Ectodermal cell (in vitro differentiated cells): ENCODE results near the gene EXTL2.

Source experiments
- H3K27ac ChIP-seq: 2 replicates; pipeline ENCODE4 v1.7.0; 2013; ENCODE audit warnings: mild to moderate bottlenecking, low read depth, low read length; ENCODE audit not compliant: insufficient read depth, poor library complexity, severe bottlenecking
- H3K27me3 ChIP-seq: 2 replicates; pipeline ENCODE4 v1.7.0; 2013; ENCODE audit warnings: mild to moderate bottlenecking, low read length; ENCODE audit not compliant: insufficient read depth, control insufficient read depth, poor library complexity, severe bottlenecking
- H3K36me3 ChIP-seq: one replicate; pipeline ENCODE4 v1.7.0; 2013; ENCODE audit warnings: low read length; ENCODE audit not compliant: control insufficient read depth, insufficient read depth
- H3K4me1 ChIP-seq: one replicate; pipeline ENCODE4 v1.7.0; 2013; ENCODE audit warnings: low read length; ENCODE audit not compliant: control insufficient read depth, insufficient read depth
- H3K4me3 ChIP-seq: 2 replicates; pipeline ENCODE4 v1.7.0; 2013; ENCODE audit warnings: low read depth, low read length, control low read depth; ENCODE audit not compliant: insufficient read depth
- H3K9me3 ChIP-seq: 2 replicates; pipeline ENCODE4 v1.7.0; 2013; ENCODE audit warnings: mild to moderate bottlenecking, low read length, moderate library complexity; ENCODE audit not compliant: control insufficient read depth
- WGBS, 2 experiments: methylation state at CpG; one replicate each; pipeline ENCODE4 v1.1.7; 2013; ENCODE audit warnings: missing lambda C conversion rate in 2 of 2; 5-methylcytosine and 5-hydroxymethylcytosine counted together

Gene EXTL2

DNA sequence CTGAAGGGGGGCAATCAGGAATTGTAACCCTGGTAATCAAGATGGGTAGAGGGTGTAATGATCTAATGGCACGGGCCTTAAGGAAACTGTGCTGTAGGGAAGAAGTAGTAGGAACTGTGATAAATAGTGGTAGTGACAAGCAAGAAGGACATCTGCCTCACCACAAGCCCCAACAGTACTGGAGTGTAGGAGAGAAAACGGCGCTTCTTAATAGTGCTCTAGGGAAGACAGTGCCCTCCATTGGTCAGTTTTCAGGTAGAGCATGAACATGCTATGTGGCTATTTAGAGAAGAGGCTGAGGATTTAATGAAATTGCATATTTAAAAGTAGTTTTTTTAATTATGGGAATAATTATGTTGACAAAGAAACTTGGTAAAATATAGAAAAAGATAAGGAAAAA lies 33.5 kb upstream of the EXTL2 start:
- Histone ChIP-seq H3K9me3 (no peaks in the 10 kb centered on the region), H3K27ac (no peak overlapping the region), H3K27me3 (no peaks in the 10 kb centered on the region), H3K36me3 (peaks cover 1% of the 10 kb centered on the region), H3K4me1 (no peaks in the 10 kb centered on the region), H3K4me3 (no peak overlapping the region)
- WGBS, 2 experiments = 76 to 85% methylated on average over 3 of the region's 3 CpGs

DNA sequence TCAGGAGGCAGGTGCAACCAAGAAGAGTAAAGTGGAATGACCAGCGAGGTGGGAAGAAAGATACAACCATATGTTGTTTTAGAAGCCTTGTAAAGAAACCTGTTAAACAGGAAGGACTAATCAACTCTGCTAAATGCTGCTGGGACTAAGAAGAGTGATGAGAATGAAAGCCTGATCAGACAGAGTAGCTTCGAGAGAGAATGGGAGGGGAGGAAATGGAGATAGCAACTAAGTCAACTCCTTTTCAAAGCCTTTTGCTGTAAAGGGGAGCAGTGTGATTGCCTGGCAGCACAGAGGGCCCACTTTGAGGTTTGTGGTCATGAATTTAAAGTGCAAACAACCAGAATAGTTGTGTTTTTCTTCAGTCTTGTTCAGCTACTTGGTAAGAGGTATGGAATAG lies 32.6 kb upstream of the EXTL2 start:
- WGBS, 2 experiments = 87 to 88% methylated on average over 2 of the region's 2 CpGs
- H3K9me3 ChIP-seq = no peaks in the 10 kb centered on the region
- H3K36me3 ChIP-seq = no peaks in the 10 kb centered on the region
- no peak overlapping the region for H3K4me3 ChIP-seq
- H3K27me3 ChIP-seq = no peaks in the 10 kb centered on the region
- no peaks in the 10 kb centered on the region for H3K4me1 ChIP-seq
- no peak overlapping the region for H3K27ac ChIP-seq

DNA sequence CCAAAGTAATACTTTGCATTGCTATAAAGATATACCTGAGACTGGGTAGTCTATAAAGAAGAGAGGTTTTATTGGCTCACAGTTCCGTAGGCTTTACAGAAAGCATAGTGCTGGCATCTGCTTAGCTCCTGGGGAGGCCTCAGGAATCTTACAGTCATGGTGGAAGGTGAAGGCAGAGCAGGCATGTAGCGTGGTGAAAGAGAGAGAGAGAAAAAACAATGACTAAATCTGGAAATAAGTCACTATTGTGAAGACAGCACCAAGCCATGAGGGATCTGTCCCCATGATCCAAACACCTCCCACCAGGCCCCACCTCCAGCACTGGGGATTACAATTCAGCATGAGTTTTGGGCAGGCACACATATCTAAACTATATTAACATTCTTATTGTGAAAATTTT lies 31.6 kb upstream of the EXTL2 start:
- Histone ChIP-seq H3K27me3 (no peaks in the 10 kb centered on the region), H3K9me3 (no peaks in the 10 kb centered on the region), H3K4me3 (no peak overlapping the region), H3K27ac (no peak overlapping the region), H3K4me1 (no peaks in the 10 kb centered on the region), H3K36me3 (no peaks in the 10 kb centered on the region)
- 96 to 99% methylated on average over 2 of the region's 2 CpGs for WGBS, 2 experiments

DNA sequence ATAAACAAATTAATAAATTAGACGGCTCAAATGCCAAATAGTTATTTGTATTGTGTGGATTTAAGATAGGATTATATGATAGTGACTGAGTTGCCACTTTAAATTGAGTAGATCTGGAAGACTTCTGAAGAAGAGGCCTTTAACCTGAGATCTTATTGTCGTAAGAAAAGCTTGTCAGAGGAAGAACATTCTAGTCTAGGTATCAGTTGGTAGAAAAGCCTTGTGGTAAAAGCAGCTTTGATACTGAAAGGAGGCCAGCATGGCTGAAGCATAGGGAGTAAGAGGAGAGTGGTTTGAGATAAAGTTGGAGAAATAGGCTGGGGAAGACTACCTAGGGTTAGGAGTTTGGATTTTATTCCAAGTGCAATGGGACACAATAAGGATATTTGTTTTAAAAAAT lies 30.3 kb upstream of the EXTL2 start:
- Histone ChIP-seq H3K4me3 (no peak overlapping the region), H3K27ac (no peak overlapping the region), H3K9me3 (no peaks in the 10 kb centered on the region), H3K4me1 (no peaks in the 10 kb centered on the region), H3K27me3 (no peaks in the 10 kb centered on the region), H3K36me3 (no peaks in the 10 kb centered on the region)
- 96% methylated on average over 2 of the region's 2 CpGs for WGBS, 2 experiments

DNA sequence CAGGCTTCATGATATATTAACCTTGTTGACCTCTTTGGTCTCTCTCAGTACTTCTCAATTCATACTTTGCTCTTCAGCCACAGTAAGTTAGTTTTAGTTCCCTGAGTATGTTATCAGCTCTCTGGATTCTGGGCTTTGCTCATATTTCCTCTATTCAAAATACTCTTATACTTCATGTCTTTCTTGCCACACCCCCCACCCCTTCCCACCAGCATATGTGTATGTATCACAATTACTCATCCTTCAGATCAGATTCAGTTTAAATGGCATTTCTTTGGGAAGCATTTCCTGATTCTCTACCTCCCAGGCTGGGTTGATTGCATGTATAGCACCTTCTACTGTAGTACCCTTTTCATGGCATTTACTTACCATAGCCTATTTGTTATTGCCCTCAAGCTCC lies 29.6 kb upstream of the EXTL2 start:
- Histone ChIP-seq H3K4me3 (no peak overlapping the region), H3K36me3 (no peaks in the 10 kb centered on the region), H3K27ac (no peak overlapping the region)

DNA sequence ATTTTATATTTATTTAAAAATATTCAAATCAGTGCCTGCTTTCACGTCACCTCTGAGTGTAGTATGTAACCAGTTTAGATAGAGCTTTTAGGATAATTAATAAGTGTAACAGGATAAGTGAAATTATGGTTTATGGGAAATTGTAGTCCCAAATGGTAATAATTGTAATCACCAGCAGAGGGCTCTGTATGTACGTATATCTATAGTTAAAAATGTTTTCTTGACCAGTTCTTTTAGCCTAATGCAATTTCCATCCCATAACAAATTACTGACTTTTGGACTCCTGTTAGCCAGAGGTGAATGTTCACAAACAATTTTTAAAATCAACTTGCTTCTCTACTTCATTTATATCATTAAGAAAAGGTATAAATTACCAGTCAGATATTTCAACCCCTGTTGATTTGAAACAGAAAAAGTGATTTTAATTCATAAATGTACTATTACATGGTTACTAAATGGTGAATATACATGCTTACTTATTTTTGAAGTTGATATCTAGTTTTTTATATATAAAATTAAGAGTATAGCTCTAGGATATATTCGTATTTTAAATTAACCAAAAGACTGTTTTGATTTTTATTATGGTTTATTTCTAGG lies 26.6 kb upstream of the EXTL2 start:
- no peaks in the 10 kb centered on the region for H3K36me3 ChIP-seq
- no peaks in the 10 kb centered on the region for H3K27me3 ChIP-seq
- no peak overlapping the region for H3K27ac ChIP-seq
- no peaks in the 10 kb centered on the region for H3K9me3 ChIP-seq
- 40 to 55% methylated on average over 1 to 2 of the region's 3 CpGs for WGBS, 2 experiments
- H3K4me3 ChIP-seq = no peak overlapping the region
- no peaks in the 10 kb centered on the region for H3K4me1 ChIP-seq

More for the DNA sequence above, 29.6 kb upstream of the EXTL2 start:
- no peaks in the 10 kb centered on the region for H3K27me3 ChIP-seq
- H3K9me3 ChIP-seq = no peaks in the 10 kb centered on the region
- H3K4me1 ChIP-seq = no peaks in the 10 kb centered on the region

DNA sequence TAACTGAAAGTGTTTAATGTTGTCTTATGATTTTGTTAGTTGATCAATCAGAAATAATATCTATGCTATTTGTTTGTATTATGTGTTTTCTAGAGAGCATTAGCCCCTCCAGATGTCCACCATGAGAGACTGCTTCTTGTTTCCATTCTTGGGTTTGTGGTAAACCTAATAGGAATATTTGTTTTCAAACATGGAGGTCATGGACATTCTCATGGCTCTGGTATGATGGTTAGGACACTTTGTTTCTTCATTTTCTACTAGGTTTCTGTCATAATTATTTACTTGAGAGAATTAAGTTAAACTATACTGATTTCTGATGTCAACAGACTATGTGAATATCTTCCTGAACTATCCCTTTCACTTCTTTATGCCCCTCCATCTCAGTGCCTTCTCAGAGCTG lies 17.4 kb upstream of the EXTL2 start:
- Histone ChIP-seq H3K36me3 (peaks cover 12% of the 10 kb centered on the region), H3K4me3 (no peak overlapping the region), H3K4me1 (no peaks in the 10 kb centered on the region), H3K9me3 (no peaks in the 10 kb centered on the region), H3K27ac (no peak overlapping the region), H3K27me3 (no peaks in the 10 kb centered on the region)

DNA sequence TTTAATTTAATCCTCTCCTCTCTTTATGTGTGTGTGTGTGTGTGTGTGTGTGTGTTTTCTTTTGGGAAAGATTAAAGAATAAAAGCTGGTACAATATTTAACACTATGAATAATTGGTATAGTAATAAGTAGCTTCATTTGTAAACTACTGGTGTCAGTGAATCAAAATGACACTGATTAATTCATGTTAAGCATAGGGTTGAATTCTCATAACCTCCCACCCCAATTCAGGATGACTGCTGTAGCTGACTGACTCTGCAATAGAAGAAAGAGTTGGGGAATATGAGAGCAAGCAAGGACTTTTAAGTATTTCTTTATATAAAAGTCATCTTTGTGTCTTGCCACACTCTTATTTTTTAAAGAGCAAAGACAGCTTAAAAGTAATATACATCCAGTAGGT lies 14.4 kb upstream of the EXTL2 start:
- no peaks in the 10 kb centered on the region for H3K4me1 ChIP-seq
- no peak overlapping the region for H3K4me3 ChIP-seq
- H3K9me3 ChIP-seq = no peaks in the 10 kb centered on the region
- no peaks in the 10 kb centered on the region for H3K27me3 ChIP-seq
- peaks cover 12% of the 10 kb centered on the region for H3K36me3 ChIP-seq
- H3K27ac ChIP-seq = no peak overlapping the region

DNA sequence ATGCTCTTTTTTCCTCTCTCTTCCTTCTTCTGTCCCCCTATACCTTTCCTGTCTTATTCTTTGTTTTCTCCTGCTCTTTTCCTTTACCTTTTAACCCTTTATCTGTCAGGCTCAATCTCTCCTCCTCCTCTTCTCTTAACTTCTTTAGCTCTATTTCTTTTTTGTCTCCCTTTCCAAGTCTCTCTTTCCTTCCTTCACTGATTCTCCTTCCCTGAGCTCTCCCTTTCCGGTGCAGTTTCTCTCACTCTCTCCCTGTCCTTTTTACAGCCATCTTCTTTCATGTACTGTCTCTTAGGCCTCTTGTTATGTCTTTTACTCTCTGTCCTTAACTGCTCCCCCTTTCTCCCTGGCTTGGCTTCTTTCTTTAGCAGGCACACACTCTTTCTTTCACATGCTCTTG lies 13.2 kb upstream of the EXTL2 start:
- H3K9me3 ChIP-seq = no peaks in the 10 kb centered on the region
- H3K27ac ChIP-seq = no peak overlapping the region
- H3K36me3 ChIP-seq = peaks cover 12% of the 10 kb centered on the region
- 80 to 92% methylated on average over 1 of the region's 1 CpG for WGBS, 2 experiments
- H3K4me1 ChIP-seq = no peaks in the 10 kb centered on the region
- H3K27me3 ChIP-seq = no peaks in the 10 kb centered on the region
- no peak overlapping the region for H3K4me3 ChIP-seq

DNA sequence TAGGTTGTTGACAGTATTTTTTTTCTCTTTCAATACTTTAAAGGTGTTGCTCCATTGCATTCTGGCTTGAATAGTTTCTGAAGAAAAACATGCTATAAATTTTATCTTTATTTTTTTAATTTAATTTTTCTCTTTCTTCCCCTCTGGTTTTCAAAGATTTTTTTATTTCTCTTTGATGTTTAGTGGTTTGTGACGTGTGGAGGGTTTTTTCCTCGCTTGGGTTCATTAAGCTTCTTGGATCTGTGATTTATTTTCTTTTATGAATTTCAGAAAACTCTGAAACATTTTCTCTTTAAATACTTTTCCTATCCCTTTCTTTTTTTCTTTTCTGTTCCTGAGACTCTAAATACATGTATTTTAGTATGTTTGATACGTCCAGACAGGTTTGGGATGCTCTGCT lies 10.5 kb upstream of the EXTL2 start:
- WGBS, 2 experiments = 100% methylated on average over 1 of the region's 3 CpGs
- H3K27ac ChIP-seq = no peak overlapping the region
- peaks cover 16% of the 10 kb centered on the region for H3K36me3 ChIP-seq
- H3K4me3 ChIP-seq = no peak overlapping the region
- no peaks in the 10 kb centered on the region for H3K4me1 ChIP-seq
- H3K9me3 ChIP-seq = no peaks in the 10 kb centered on the region
- no peaks in the 10 kb centered on the region for H3K27me3 ChIP-seq

DNA sequence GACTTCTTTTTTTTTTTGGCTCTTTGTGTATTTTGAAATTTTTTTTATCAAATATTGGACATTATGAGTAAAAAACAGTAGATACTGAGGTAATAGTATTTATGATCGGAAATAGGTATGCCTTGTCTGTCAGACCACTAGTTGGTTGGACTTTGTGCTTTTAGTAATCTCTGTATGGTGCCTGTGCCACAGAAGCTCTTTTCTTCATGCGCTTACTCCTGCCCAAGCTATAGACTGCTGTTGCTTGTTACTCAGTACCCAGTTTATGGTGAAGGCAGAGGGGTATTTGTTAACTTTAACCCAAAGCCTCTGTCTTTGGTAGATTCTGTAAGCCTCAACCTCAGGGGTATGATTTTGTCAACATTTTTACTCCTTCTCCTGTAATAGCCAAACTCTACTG lies 9.9 kb upstream of the EXTL2 start:
- Histone ChIP-seq H3K36me3 (peaks cover 21% of the 10 kb centered on the region), H3K4me3 (no peak overlapping the region), H3K9me3 (no peaks in the 10 kb centered on the region), H3K4me1 (no peaks in the 10 kb centered on the region), H3K27ac (no peak overlapping the region), H3K27me3 (no peaks in the 10 kb centered on the region)
- WGBS, 2 experiments = 95 to 100% methylated on average over 2 of the region's 2 CpGs
